Smooth muscle cell (in vitro differentiated cells): ENCODE results near the gene AKT1. TPM values are rescaled to one million over a fixed set of nuclear protein-coding genes. Genes with fewer than 3 reads are reported as not detected.

ENCODE experiments used
- DNase-seq: peaks from one replicate; lab custom pipeline; 2025; ENCODE audit not compliant: unreplicated experiment; lab: John Stamatoyannopoulos, UW
- H2AFZ ChIP-seq: fragments of 200-600 bp; sonication (generic); 2 replicates; pipeline ENCODE4 v1.6.0; 2016; ENCODE audit warnings: antibody characterized with exemption, low read depth, mild to moderate bottlenecking
- H3F3A ChIP-seq: fragments of 200-600 bp; sonication (generic); 2 replicates; pipeline ENCODE4 v1.6.0; 2017; ENCODE audit warnings: antibody characterized with exemption, low read depth
- H3K27ac ChIP-seq: fragments of 200-600 bp; sonication (generic); 2 replicates; pipeline ENCODE4 v1.5.1; 2016; ENCODE audit warnings: low read depth, mild to moderate bottlenecking
- H3K27me3 ChIP-seq: fragments of 200-600 bp; sonication (generic); 2 replicates; pipeline ENCODE4 v1.6.1; 2016; ENCODE audit warnings: low read depth, mild to moderate bottlenecking
- H3K36me3 ChIP-seq: fragments of 200-600 bp; sonication (generic); 2 replicates; pipeline ENCODE4 v1.5.1; 2016; ENCODE audit warnings: low read depth
- H3K4me1 ChIP-seq: fragments of 200-600 bp; sonication (generic); 2 replicates; pipeline ENCODE4 v1.5.1; 2016; ENCODE audit warnings: low read depth
- H3K4me2 ChIP-seq: fragments of 200-600 bp; sonication (generic); 2 replicates; pipeline ENCODE4 v1.6.0; 2016; ENCODE audit warnings: mild to moderate bottlenecking
- H3K4me3 ChIP-seq: fragments of 200-600 bp; sonication (generic); 2 replicates; pipeline ENCODE4 v1.5.1; 2016; ENCODE audit warnings: mild to moderate bottlenecking
- H3K79me2 ChIP-seq: fragments of 200-600 bp; sonication (generic); 2 replicates; pipeline ENCODE4 v1.6.0; 2016; ENCODE audit warnings: low read depth, mild to moderate bottlenecking
- H3K9ac ChIP-seq: fragments of 200-600 bp; sonication (generic); 2 replicates; pipeline ENCODE4 v1.6.0; 2016; ENCODE audit warnings: low read depth
- H3K9me3 ChIP-seq: fragments of 200-600 bp; sonication (generic); replicated peaks from 2 replicates; pipeline ENCODE4 v1.5.1; 2016; ENCODE audit warnings: low read depth
- H4K20me1 ChIP-seq: fragments of 200-600 bp; sonication (generic); 2 replicates; pipeline ENCODE4 v1.6.0; 2016; ENCODE audit warnings: low read depth
- WGBS: methylation state at CpG from one replicate; pipeline ENCODE4 v1.1.7; 2016; ENCODE audit warnings: low lambda C conversion rate; 5-methylcytosine and 5-hydroxymethylcytosine counted together
- polyA plus RNA-seq: library from polyadenylated mRNA; unstranded; fragments of >200 nt; fragmentation: Nextera tagmentation; extraction: Ambion mirVana; gene quantifications from 2 replicates; pipeline ENCODE4 v1.2.1, GENCODE V29; 2016
- total RNA-seq: library from RNA; depleted of rRNA; stranded (reverse); fragments of >200 nt; gene quantifications from 2 replicates; pipeline ENCODE4 v1.2.3, GENCODE V29; 2014
- TF ChIP-seq, protein P1 (sequence below): fragments of 200-600 bp; sonication (generic); IDR thresholded peaks from 2 replicates; pipeline ENCODE4 v1.5.1; 2017; ENCODE audit warnings: borderline replicate concordance, mild to moderate bottlenecking, antibody characterized with exemption; ENCODE audit not compliant: insufficient read depth, poor library complexity, severe bottlenecking

AKT1 gene
- total and polyA plus RNA-seq, 2 experiments from 2014 or later, result 99.9 to 189 TPM

GRCh38 chr14:104734051-104734587 lies 61.4 kb downstream of the AKT1 start:
- H3K4me2 ChIP-seq, result no peak overlapping the region
- H3K27me3 ChIP-seq, result no peaks in the 10 kb centered on the region
- H2AFZ ChIP-seq, result no peak overlapping the region
- no peaks in the 10 kb centered on the region for H3K79me2 ChIP-seq
- H3K36me3 ChIP-seq, result no peaks in the 10 kb centered on the region
- DNase-seq, result no peak
- H3K27ac ChIP-seq, result no peak overlapping the region
- TF ChIP-seq, protein P1, sequence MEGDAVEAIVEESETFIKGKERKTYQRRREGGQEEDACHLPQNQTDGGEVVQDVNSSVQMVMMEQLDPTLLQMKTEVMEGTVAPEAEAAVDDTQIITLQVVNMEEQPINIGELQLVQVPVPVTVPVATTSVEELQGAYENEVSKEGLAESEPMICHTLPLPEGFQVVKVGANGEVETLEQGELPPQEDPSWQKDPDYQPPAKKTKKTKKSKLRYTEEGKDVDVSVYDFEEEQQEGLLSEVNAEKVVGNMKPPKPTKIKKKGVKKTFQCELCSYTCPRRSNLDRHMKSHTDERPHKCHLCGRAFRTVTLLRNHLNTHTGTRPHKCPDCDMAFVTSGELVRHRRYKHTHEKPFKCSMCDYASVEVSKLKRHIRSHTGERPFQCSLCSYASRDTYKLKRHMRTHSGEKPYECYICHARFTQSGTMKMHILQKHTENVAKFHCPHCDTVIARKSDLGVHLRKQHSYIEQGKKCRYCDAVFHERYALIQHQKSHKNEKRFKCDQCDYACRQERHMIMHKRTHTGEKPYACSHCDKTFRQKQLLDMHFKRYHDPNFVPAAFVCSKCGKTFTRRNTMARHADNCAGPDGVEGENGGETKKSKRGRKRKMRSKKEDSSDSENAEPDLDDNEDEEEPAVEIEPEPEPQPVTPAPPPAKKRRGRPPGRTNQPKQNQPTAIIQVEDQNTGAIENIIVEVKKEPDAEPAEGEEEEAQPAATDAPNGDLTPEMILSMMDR, result no peak
- no peaks in the 10 kb centered on the region for H4K20me1 ChIP-seq
- H3K4me1 ChIP-seq, result no peaks in the 10 kb centered on the region
- no peak overlapping the region for H3K9ac ChIP-seq
- no peaks in the 10 kb centered on the region for H3F3A ChIP-seq
- H3K9me3 ChIP-seq, result no peaks in the 10 kb centered on the region
- 83% methylated on average over 6 of the region's 6 CpGs for WGBS
- H3K4me3 ChIP-seq, result no peak overlapping the region

DNA sequence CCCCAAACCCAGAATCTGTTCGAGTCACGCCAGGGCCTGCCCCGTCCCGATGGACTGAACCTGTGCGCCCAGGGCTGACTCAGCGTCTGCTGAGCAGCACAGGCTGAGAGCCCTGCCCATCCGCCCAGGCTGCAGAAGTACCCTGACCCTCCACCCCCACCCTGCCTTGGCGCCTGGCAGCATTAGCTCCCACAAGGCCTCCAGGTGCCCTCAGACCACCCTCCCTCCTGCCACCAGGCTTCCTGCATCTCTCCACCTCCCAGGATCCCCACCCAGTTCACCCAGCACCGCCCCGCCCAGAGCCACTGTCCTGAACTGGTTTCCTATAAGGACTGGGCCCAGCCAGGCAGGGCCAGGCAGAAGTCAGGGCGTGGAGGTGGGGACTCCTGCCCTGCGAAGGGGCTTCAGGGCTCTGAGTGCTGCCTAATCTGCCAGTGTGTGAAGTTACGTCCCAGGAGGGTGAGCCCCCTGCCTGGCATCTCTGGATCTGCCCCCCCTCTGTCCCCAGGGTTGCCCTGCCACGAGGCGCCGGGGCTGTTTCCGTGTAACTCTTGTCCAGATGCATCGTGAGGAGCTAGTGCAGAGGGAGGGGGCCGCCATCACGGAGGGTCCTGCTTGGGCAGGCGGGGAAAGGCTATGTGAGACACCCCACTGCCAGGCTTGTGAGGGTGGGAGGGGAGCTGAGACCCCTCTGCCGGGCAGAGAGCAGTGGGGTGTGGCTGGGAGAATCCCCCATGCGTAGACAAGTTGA lies 62.4 kb downstream of the AKT1 start:
- Histone ChIP-seq H3K27ac (no peak overlapping the region), H3K4me3 (no peak overlapping the region), H3K27me3 (no peaks in the 10 kb centered on the region), H3K9ac (no peak overlapping the region), H3K79me2 (no peaks in the 10 kb centered on the region), H3K9me3 (no peaks in the 10 kb centered on the region), H3K4me1 (no peaks in the 10 kb centered on the region), H3K36me3 (no peaks in the 10 kb centered on the region), H3K4me2 (no peak overlapping the region), H2AFZ (no peak overlapping the region), H3F3A (no peaks in the 10 kb centered on the region), H4K20me1 (no peaks in the 10 kb centered on the region)
- TF ChIP-seq, protein P1, result no peak
- 92% methylated on average over 23 of the region's 23 CpGs for WGBS
- DNase-seq, result no peak

DNA sequence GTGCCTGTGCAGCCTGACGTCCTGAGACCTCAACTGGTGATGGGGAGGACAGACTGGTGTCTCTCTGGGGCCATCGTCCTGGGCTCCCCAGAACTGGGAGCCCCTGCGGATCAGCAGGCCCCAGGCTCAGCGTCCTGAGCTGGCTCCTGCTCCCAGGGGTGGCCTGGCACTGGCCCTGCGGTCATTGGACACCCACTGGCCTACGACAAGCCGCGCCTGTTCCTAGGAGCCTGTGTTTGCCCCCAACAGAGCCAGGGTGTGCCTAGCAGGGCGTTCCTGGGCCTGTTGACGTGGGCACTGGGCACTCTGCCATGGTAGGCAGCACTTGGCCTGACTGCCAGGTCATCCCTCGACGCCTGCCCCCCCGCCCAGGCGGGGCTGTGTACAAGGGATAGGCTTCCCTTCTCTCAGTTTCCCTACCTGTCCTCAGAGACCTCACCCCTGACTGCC lies 63.2 kb downstream of the AKT1 start:
- Histone ChIP-seq H3K4me2 (no peak overlapping the region), H3K4me1 (no peaks in the 10 kb centered on the region), H2AFZ (no peak overlapping the region), H3K9ac (no peak overlapping the region), H4K20me1 (no peaks in the 10 kb centered on the region), H3K9me3 (no peaks in the 10 kb centered on the region), H3K4me3 (no peak overlapping the region), H3K27ac (no peak overlapping the region), H3K79me2 (no peaks in the 10 kb centered on the region), H3F3A (no peaks in the 10 kb centered on the region), H3K36me3 (no peaks in the 10 kb centered on the region), H3K27me3 (no peaks in the 10 kb centered on the region)
- TF ChIP-seq, protein P1, result no peak
- WGBS, result 96% methylated on average over 13 of the region's 14 CpGs
- no peak for DNase-seq
